HCT116 (cell line): Measurements from ENCODE around the gene TRNP1. TPM values are rescaled to one million over a fixed set of nuclear protein-coding genes. Genes with fewer than 3 reads are reported as not detected.
A peak's percentile ranks its signal among the peaks of the same experiment; 100 is the strongest.
"Not testable (repeated sequence)": the region's sequence is repeated elsewhere in the genome, so short reads cannot be mapped to it uniquely, and the experiment has no call there.

Experiments used
- ATAC-seq: fragments of 200-7000 bp; cut with Tn5 transposase; 2 replicates; pipeline ENCODE4 v1.9.1; 2020; ENCODE audit warnings: mild to moderate bottlenecking, moderate library complexity
- BruUV-seq: library from RNA; stranded (reverse); fragments of 400-500 nt; replicated peaks from 2 replicates; lab custom pipeline; 2021; lab: Mats Ljungman, UMichigan
- CTCF ChIA-PET: fragments of 300-600 bp; sonication (Branson Sonifier 250); formaldehyde crosslinking; loops from one replicate; lab custom pipeline; 2021; ENCODE audit warnings: antibody characterized with exemption; lab: Charles Lee
- POLR2A ChIA-PET: fragments of 300-600, 350-600 bp; sonication (Branson Sonifier 250); formaldehyde crosslinking; loops from one replicate; lab custom pipeline; 2021; ENCODE audit warnings: antibody characterized with exemption; lab: Charles Lee
- RAD21 ChIA-PET, 2 experiments: fragments of 300-600 bp; sonication (Branson Sonifier 250); formaldehyde crosslinking; loops; one replicate each; lab custom pipeline; 2023; ENCODE audit warnings: low total read pairs in 2 of 2; ENCODE audit not compliant: uncharacterized antibody in 2 of 2, unreplicated experiment in 2 of 2, low non-redundant PET in 1 of 2; lab: Charles Lee
- DNase-seq: peaks from one replicate; pipeline ENCODE4 v3.0.0-alpha.2; 2010; ENCODE audit warnings: low read depth, low spot score
- H2AFZ ChIP-seq: fragments of 200-600 bp; shearing (Covaris generic), sonication (generic); 2 replicates; pipeline ENCODE4 v1.6.1; 2017; ENCODE audit warnings: low read depth, mixed run types, mixed read lengths, antibody characterized with exemption, low read length; ENCODE audit not compliant: poor library complexity, severe bottlenecking
- H3K27ac ChIP-seq: 2 replicates; pipeline ENCODE4 v1.5.1; 2012; ENCODE audit warnings: low read depth, low read length
- H3K27me3 ChIP-seq: fragments of 200-600 bp; sonication (generic); 2 replicates; pipeline ENCODE4 v1.6.1; 2016; ENCODE audit warnings: mixed run types, low read length, mixed read lengths; ENCODE audit not compliant: insufficient read depth
- H3K36me3 ChIP-seq, 2 experiments: fragments of 200-500 bp in 1 of 2; fragments of 200-600 bp in 1 of 2; sonication (Bioruptor generic) in 1 of 2; sonication (generic) in 1 of 2; 2 replicates each; pipeline versions ENCODE4 v1.5.1 to v1.6.1; 2014 to 2016; ENCODE audit warnings: low read length in 2 of 2, inconsistent platforms in 1 of 2, mixed read lengths in 1 of 2, mixed run types in 1 of 2; ENCODE audit not compliant: insufficient read depth in 2 of 2, control insufficient read depth in 1 of 2
- H3K4me1 ChIP-seq, 2 experiments: fragments of 200-600 bp in 1 of 2; sonication (generic) in 1 of 2; 2 replicates each; pipeline versions ENCODE4 v1.5.1 to v1.6.1; 2012 to 2017; ENCODE audit warnings: low read length in 2 of 2, inconsistent platforms in 1 of 2, mild to moderate bottlenecking in 1 of 2, mixed read lengths in 1 of 2, mixed run types in 1 of 2, moderate library complexity in 1 of 2; ENCODE audit not compliant: insufficient read depth in 2 of 2, control insufficient read depth in 1 of 2
- H3K4me2 ChIP-seq: fragments of 200-600 bp; sonication (generic); 2 replicates; pipeline ENCODE4 v1.6.1; 2017; ENCODE audit warnings: mixed run types, low read length, mixed read lengths
- H3K4me3 ChIP-seq, 2 experiments: fragments of 200-600 bp in 1 of 2; sonication (generic) in 1 of 2; replicated peaks in 1 of 2; 2 replicates each; pipeline ENCODE4 v1.5.1; 2011 to 2016; ENCODE audit warnings: low read length in 2 of 2, control low read depth in 1 of 2, low read depth in 1 of 2, mild to moderate bottlenecking in 1 of 2, mixed read lengths in 1 of 2, mixed run types in 1 of 2
- H3K79me2 ChIP-seq: fragments of 200-600 bp; sonication (generic); 2 replicates; pipeline ENCODE4 v1.6.1; 2017; ENCODE audit warnings: mild to moderate bottlenecking, mixed run types, low read length, moderate library complexity, mixed read lengths; ENCODE audit not compliant: insufficient read depth
- H3K9ac ChIP-seq: fragments of 200-600 bp; sonication (generic); 2 replicates; pipeline ENCODE4 v1.6.1; 2016; ENCODE audit warnings: low read length, mixed read lengths
- H3K9me2 ChIP-seq: fragments of 200-600 bp; sonication (generic), shearing (Covaris generic); 2 replicates; pipeline ENCODE4 v1.6.1; 2017; ENCODE audit warnings: mixed run types, mild to moderate bottlenecking, moderate library complexity; ENCODE audit not compliant: insufficient read depth
- H3K9me3 ChIP-seq, 2 experiments: fragments of 200-500 bp in 1 of 2; fragments of 200-600 bp in 1 of 2; sonication (Bioruptor generic) in 1 of 2; sonication (generic) in 1 of 2; 2 replicates each; pipeline ENCODE4 v1.6.1; 2014 to 2017; ENCODE audit warnings: low read length in 2 of 2, mixed read lengths in 2 of 2, inconsistent platforms in 1 of 2, low read depth in 1 of 2, mild to moderate bottlenecking in 1 of 2, mixed run types in 1 of 2, moderate library complexity in 1 of 2; ENCODE audit not compliant: control insufficient read depth in 1 of 2, insufficient read depth in 1 of 2
- H4K20me1 ChIP-seq: fragments of 200-600 bp; sonication (generic), shearing (Covaris generic); 2 replicates; pipeline ENCODE4 v1.6.1; 2017; ENCODE audit warnings: mixed run types, mild to moderate bottlenecking, moderate library complexity; ENCODE audit not compliant: insufficient read depth
- CBX3 ChIP-seq: IDR thresholded peaks from 2 replicates; pipeline ENCODE4 v1.6.1; 2012; ENCODE audit warnings: low read depth
- EGR1 ChIP-seq: IDR thresholded peaks from 2 replicates; pipeline ENCODE4 v1.6.1; 2012; ENCODE audit warnings: low read depth
- EZH2 ChIP-seq: fragments of 200-600 bp; sonication (generic); IDR thresholded peaks from 2 replicates; pipeline ENCODE4 v1.6.1; 2017; ENCODE audit warnings: antibody characterized with exemption, mixed run types
- intact Hi-C: fragments of 100-400 bp; cut with micrococcal nuclease; formaldehyde crosslinking; loops from 2 replicates; pipeline ENCODE4 v1.10.0; 2022
- total RNA-seq: library from RNA; stranded (reverse); gene quantifications from one replicate; pipeline ENCODE4 v1.2.1, GENCODE V29; 2021; ENCODE audit not compliant: unreplicated experiment
- TF ChIP-seq, protein P1 (sequence below): IDR thresholded peaks from 2 replicates; pipeline ENCODE4 v1.6.1; 2012

The TRNP1 gene
- total RNA-seq, 1 experiment from 2014 or later, result 76.9 TPM

- POLR2A ChIA-PET, result interaction anchor here (0.6 to 1.3 kb wide), 3 partner anchors 14 to 202 kb away, joined by 3 read pairs; no protein-coding TSS in a partner anchor
Measured at GRCh38 chr1:26986658-26987057, 6.8 kb upstream of the TRNP1 start.

GRCh38 chr1:26989403-26990109 lies 3.9 kb upstream of the TRNP1 start:
- not testable (repeated sequence) for H3K9ac ChIP-seq, H2AFZ ChIP-seq, H3K9me2 ChIP-seq, H3K27me3 ChIP-seq, H3K9me3 ChIP-seq, H3K79me2 ChIP-seq, H4K20me1 ChIP-seq, ATAC-seq, DNase-seq, BruUV-seq, H3K36me3 ChIP-seq, H3K4me3 ChIP-seq
- intact Hi-C loops, result loop anchor here (2.0 kb wide), 1 partner anchor 29 kb away; the partner anchor contains the start of gene KDF1
- ChIA-PET RAD21 (interaction anchor here in 1 of 2 experiments (0.6 kb wide), 1 partner anchor 22 kb away, joined by 3 read pairs; no protein-coding TSS in a partner anchor), POLR2A (interaction anchor here (0.6 kb wide), 1 partner anchor 37 kb away, joined by 3 read pairs; no protein-coding TSS in a partner anchor), CTCF (interaction anchor here (0.6 to 5.8 kb wide), 2 partner anchors 8 to 503 kb away, joined by 3 to 23 read pairs; no protein-coding TSS in a partner anchor)
- Histone ChIP-seq H3K4me1 (peaks cover 38 to 59% of the 10 kb centered on the region in 2 experiments), H3K4me2 (peak overlapping the region; percentile 90; the same call in 1 of the 2 replicates), H3K27ac (peak overlapping the region; percentile 94)

More at GRCh38 chr1:26986658-26987057, 6.8 kb upstream of the TRNP1 start:
- Histone ChIP-seq H3K4me2 (no peak overlapping the region), H4K20me1 (no peaks in the 10 kb centered on the region), H3K27ac (no peak overlapping the region; the same call in 1 of the 2 replicates), H3K4me1 (peaks cover 26 to 42% of the 10 kb centered on the region in 2 experiments), H3K9me3 (no peaks in the 10 kb centered on the region), H3K79me2 (no peaks in the 10 kb centered on the region), H3K9me2 (no peaks in the 10 kb centered on the region), H3K27me3 (no peaks in the 10 kb centered on the region), H3K9ac (no peak overlapping the region), H3K4me3 (no peak overlapping the region), H3K36me3 (no peaks in the 10 kb centered on the region), H2AFZ (no peak overlapping the region)
- CTCF ChIA-PET, result interaction anchor here (1.4 to 5.8 kb wide), 2 partner anchors 11 to 20 kb away, joined by 4 to 23 read pairs; no protein-coding TSS in a partner anchor
- BruUV-seq, result no TSS peak
- ATAC-seq (no peak), DNase-seq (no peak)
- no peak for TF ChIP-seq CBX3
- TF ChIP-seq, protein P1, sequence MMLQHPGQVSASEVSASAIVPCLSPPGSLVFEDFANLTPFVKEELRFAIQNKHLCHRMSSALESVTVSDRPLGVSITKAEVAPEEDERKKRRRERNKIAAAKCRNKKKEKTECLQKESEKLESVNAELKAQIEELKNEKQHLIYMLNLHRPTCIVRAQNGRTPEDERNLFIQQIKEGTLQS, result no peak
- TF ChIP-seq EZH2, result no peak
- TF ChIP-seq EGR1, result no peak
- RAD21 ChIA-PET, result interaction anchor here in 1 of 2 experiments (0.5 kb wide), 1 partner anchor 19 kb away, joined by 3 read pairs; no protein-coding TSS in a partner anchor
- intact Hi-C loops, result no loop called here
